Measurements from ENCODE around the gene RPS5. TPM values are rescaled to one million over a fixed set of nuclear protein-coding genes. Genes with fewer than 3 reads are reported as not detected.
"Not testable (repeated sequence)": the region's sequence is repeated elsewhere in the genome, so short reads cannot be mapped to it uniquely, and the experiment has no call there.

The RPS5 gene
- total RNA-seq, 1 experiment from 2014 or later = 1,982 TPM

GRCh38 chr19:58346961-58347929 is 39.8 kb upstream of the RPS5 start:
- POLR2A ChIA-PET = no interaction called here
- H3K4me2 ChIP-seq (ENCODE audit: low read length) = no peak overlapping the region
- H3K79me2 ChIP-seq (ENCODE audit: insufficient read depth, low read length) = no peaks in the 10 kb centered on the region
- H3K9me3 ChIP-seq (ENCODE audit: control insufficient read depth in 1 of 2, insufficient read depth in 1 of 2, low read depth in 1 of 2, low read length in 2 of 2) = no peaks in the 10 kb centered on the region
- H3K36me3 ChIP-seq (ENCODE audit: control insufficient read depth in 1 of 2, insufficient read depth in 2 of 2, low read length in 2 of 2) = no peaks in the 10 kb centered on the region
- DNase-seq (ENCODE audit: low read depth, low spot score) (no peak), ATAC-seq (no peak)
- TF ChIP-seq CTCF (IDR thresholded peaks at IDR 0.05 in 2 of 3, conservative IDR thresholded peaks at IDR 0.05 in 1 of 3; ENCODE audit: borderline replicate concordance in 1 of 3, insufficient read depth in 1 of 3, low read depth in 2 of 3, low read length in 2 of 3) = no peak
- TF ChIP-seq ELF1 (IDR thresholded peaks at IDR 0.05; ENCODE audit: borderline replicate concordance, low read depth) = no peak
- TF ChIP-seq EZH2 (IDR thresholded peaks at IDR 0.05) = no peak
- TF ChIP-seq TCF7L2 (IDR thresholded peaks at IDR 0.05; ENCODE audit: borderline replicate concordance, extremely low read depth, insufficient read depth, insufficient read length) = no peak
- TF ChIP-seq SP1 (IDR thresholded peaks at IDR 0.05; ENCODE audit: low read depth) = no peak
- no peak for TF ChIP-seq SRF (IDR thresholded peaks at IDR 0.05; ENCODE audit: low read depth)
- TF ChIP-seq, protein P1, sequence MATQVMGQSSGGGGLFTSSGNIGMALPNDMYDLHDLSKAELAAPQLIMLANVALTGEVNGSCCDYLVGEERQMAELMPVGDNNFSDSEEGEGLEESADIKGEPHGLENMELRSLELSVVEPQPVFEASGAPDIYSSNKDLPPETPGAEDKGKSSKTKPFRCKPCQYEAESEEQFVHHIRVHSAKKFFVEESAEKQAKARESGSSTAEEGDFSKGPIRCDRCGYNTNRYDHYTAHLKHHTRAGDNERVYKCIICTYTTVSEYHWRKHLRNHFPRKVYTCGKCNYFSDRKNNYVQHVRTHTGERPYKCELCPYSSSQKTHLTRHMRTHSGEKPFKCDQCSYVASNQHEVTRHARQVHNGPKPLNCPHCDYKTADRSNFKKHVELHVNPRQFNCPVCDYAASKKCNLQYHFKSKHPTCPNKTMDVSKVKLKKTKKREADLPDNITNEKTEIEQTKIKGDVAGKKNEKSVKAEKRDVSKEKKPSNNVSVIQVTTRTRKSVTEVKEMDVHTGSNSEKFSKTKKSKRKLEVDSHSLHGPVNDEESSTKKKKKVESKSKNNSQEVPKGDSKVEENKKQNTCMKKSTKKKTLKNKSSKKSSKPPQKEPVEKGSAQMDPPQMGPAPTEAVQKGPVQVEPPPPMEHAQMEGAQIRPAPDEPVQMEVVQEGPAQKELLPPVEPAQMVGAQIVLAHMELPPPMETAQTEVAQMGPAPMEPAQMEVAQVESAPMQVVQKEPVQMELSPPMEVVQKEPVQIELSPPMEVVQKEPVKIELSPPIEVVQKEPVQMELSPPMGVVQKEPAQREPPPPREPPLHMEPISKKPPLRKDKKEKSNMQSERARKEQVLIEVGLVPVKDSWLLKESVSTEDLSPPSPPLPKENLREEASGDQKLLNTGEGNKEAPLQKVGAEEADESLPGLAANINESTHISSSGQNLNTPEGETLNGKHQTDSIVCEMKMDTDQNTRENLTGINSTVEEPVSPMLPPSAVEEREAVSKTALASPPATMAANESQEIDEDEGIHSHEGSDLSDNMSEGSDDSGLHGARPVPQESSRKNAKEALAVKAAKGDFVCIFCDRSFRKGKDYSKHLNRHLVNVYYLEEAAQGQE (IDR thresholded peaks at IDR 0.05; ENCODE audit: low read depth) = no peak
- no peak for TF ChIP-seq EGR1 (IDR thresholded peaks at IDR 0.05; ENCODE audit: low read depth)
- TF ChIP-seq, protein P2, sequence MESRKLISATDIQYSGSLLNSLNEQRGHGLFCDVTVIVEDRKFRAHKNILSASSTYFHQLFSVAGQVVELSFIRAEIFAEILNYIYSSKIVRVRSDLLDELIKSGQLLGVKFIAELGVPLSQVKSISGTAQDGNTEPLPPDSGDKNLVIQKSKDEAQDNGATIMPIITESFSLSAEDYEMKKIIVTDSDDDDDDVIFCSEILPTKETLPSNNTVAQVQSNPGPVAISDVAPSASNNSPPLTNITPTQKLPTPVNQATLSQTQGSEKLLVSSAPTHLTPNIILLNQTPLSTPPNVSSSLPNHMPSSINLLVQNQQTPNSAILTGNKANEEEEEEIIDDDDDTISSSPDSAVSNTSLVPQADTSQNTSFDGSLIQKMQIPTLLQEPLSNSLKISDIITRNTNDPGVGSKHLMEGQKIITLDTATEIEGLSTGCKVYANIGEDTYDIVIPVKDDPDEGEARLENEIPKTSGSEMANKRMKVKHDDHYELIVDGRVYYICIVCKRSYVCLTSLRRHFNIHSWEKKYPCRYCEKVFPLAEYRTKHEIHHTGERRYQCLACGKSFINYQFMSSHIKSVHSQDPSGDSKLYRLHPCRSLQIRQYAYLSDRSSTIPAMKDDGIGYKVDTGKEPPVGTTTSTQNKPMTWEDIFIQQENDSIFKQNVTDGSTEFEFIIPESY (IDR thresholded peaks at IDR 0.05; ENCODE audit: extremely low read depth, insufficient replicate concordance, low read length) = no peak
- no peak for TF ChIP-seq ZNF274 (IDR thresholded peaks at IDR 0.05; ENCODE audit: low read depth, low read length)
- TF ChIP-seq SIN3A (IDR thresholded peaks at IDR 0.05; ENCODE audit: low read depth) = no peak
- no peaks in the 10 kb centered on the region for H3K4me1 ChIP-seq (ENCODE audit: control insufficient read depth in 1 of 2, insufficient read depth in 2 of 2, low read length in 2 of 2)
- CTCF ChIA-PET = no interaction called here
- RAD21 ChIA-PET (ENCODE audit: low non-redundant PET in 1 of 2, low total read pairs in 2 of 2, uncharacterized antibody in 2 of 2, unreplicated experiment in 2 of 2) = no interaction called here
- H4K20me1 ChIP-seq (ENCODE audit: insufficient read depth) = no peaks in the 10 kb centered on the region
- no peaks in the 10 kb centered on the region for H3K27me3 ChIP-seq (ENCODE audit: insufficient read depth, low read length)
- no peak overlapping the region for H3K27ac ChIP-seq (ENCODE audit: low read depth, low read length)
- intact Hi-C loops (cut with micrococcal nuclease) = no loop called here
- H3K9me2 ChIP-seq (ENCODE audit: insufficient read depth) = no peaks in the 10 kb centered on the region
- H2AFZ ChIP-seq (ENCODE audit: low read depth, low read length, poor library complexity, severe bottlenecking) = no peak overlapping the region
- BruUV-seq (replicated peaks) = no TSS peak
- H3K9ac ChIP-seq (ENCODE audit: low read length) = no peak overlapping the region
- no peak overlapping the region for H3K4me3 ChIP-seq (replicated peaks in 1 of 2; ENCODE audit: low read depth in 1 of 2, low read length in 2 of 2)

GRCh38 chr19:58348080-58348479 is 39.0 kb upstream of the RPS5 start:
- CTCF ChIA-PET = interaction anchor here (1.0 kb wide), 1 partner anchor 12 kb away, joined by 3 read pairs; no protein-coding TSS in a partner anchor
- H3K4me3 ChIP-seq (replicated peaks in 1 of 2; ENCODE audit: low read depth in 1 of 2, low read length in 2 of 2); H3K27me3 ChIP-seq (ENCODE audit: insufficient read depth, low read length); H3K79me2 ChIP-seq (ENCODE audit: insufficient read depth, low read length); H3K36me3 ChIP-seq (ENCODE audit: control insufficient read depth in 1 of 2, insufficient read depth in 2 of 2, low read length in 2 of 2); H4K20me1 ChIP-seq (ENCODE audit: insufficient read depth); H2AFZ ChIP-seq (ENCODE audit: low read depth, low read length, poor library complexity, severe bottlenecking); H3K9ac ChIP-seq (ENCODE audit: low read length); intact Hi-C loops (cut with micrococcal nuclease); H3K4me2 ChIP-seq (ENCODE audit: low read length); RAD21 ChIA-PET (ENCODE audit: low non-redundant PET in 1 of 2, low total read pairs in 2 of 2, uncharacterized antibody in 2 of 2, unreplicated experiment in 2 of 2); DNase-seq (ENCODE audit: low read depth, low spot score); H3K9me3 ChIP-seq (ENCODE audit: control insufficient read depth in 1 of 2, insufficient read depth in 1 of 2, low read depth in 1 of 2, low read length in 2 of 2); ATAC-seq; BruUV-seq (replicated peaks); H3K27ac ChIP-seq (ENCODE audit: low read depth, low read length); H3K4me1 ChIP-seq (ENCODE audit: control insufficient read depth in 1 of 2, insufficient read depth in 2 of 2, low read length in 2 of 2); H3K9me2 ChIP-seq (ENCODE audit: insufficient read depth); POLR2A ChIA-PET: not testable (repeated sequence)
